Activated CD8-positive, alpha-beta memory T cell treated with anti-CD3 and anti-CD28 coated beads for 4 hours (primary cell): ENCODE results near the gene IL22.
A peak's percentile ranks its signal among the peaks of the same experiment; 100 is the strongest.
"Not testable (repeated sequence)": the region's sequence is repeated elsewhere in the genome, so short reads cannot be mapped to it uniquely, and the experiment has no call there.

Experiments used
- DNase-seq, 2 donors: peaks; one replicate each; pipeline ENCODE4 v3.0.0-alpha.2; 2020; ENCODE audit warnings: low read depth in 2 of 2

IL22 gene

GRCh38 chr12:68229956-68230355 is 23.4 kb downstream of the IL22 start:
- no peak for DNase-seq

GRCh38 chr12:68227356-68227755 is 26.0 kb downstream of the IL22 start:
- DNase-seq = no peak

DNA sequence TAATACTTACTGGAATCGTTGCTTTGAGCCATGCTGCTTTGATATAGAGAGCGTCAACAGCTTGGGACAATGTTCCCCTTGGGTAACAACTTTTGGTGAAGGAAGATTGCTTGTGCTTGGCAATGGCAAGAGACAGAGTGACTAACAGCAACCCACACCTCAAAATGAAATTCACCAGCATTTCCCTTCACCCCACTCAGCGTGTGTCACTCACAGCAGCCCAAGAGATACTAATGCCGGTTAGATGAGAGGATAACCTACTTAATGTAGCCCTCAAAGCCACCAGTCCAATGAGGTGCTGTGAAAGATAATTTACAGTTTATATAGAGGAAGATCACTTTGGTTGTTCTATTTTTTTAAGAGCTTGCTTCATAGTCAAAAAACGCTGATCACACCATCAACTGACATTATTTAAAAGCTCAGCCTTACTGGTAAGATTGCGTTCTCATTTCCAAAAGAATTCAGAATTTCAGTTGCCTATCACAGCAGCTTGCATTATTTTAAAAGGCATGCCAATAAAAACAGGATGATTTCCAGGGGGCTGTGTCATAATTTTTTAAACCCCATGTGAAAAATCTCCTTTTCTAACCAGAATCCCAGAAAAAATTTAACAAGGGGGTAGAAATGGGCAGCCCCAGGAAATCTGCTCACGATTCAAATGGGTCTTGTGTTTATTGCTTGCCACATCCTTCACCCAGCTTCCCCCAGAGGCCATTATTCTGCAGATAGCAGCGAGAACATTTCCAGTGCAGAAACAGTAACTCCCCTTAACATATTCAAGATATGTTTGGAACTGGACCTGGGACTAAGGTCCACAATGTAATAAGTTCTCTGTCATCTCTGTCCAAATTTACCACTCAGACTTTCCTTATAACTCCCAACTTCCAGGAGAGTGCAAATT is 27.6 kb downstream of the IL22 start, which contains the start of gene IL26:
IL26 (minus strand) TSS at position 235 of the 901 bp plus-strand sequence; CDS start at position 181, 54 bp downstream.
- no peak for DNase-seq

DNA sequence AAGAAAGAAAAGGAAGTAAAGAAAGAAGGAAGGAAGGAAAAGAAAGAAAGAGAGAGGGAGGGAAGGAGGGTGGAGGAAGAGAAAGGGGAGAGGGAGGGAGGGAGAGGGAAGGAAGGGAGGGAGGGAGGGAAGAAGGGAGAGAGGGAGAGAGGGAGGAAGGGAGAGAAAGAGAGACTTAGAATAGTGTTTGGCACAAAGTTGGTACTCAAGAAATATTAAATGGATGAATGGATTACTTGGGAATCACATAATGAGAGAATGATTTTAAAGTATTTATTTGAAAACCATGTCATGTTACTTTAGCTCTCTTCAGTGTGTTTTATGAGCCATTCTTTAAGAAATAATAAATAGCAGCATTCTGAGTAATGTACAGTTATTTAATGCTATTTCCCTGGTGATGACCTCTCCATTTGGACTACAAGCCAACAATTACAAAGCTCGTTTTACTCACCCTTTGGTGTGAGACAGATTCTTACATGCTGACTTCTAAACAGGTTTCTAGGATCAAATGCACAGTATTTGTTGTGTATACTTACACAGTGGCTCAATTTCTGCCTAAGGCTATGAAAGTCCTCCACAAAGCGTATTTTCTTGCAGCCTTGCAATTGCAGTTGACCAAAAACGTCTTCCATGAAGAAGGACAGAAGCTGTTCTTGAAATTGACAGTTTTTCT is 28.7 kb downstream of the IL22 start:
- DNase-seq = no peak

GRCh38 chr12:68223067-68223747 is 30.2 kb downstream of the IL22 start:
- peak; percentile 37 to 44 for DNase-seq

GRCh38 chr12:68222326-68222725 is 31.1 kb downstream of the IL22 start:
- DNase-seq = no peak

DNA sequence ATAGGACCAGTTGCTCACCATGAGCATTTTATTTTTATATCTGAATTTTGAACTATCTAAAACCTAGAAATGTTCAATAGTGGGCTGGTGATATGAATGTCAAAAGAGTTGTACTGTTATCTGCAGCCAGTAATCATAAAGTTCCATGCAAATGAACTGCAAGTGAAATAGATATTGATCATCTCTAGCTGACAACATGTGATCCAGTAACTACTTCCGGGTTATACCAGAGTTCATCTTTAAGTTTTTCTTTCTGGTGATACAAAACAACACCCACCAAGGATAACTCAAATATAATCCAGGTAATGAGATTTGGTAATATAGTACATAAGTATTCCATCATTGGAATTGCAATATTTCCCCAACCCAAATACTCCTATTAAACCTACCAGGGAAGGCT is 31.9 kb downstream of the IL22 start:
- DNase-seq = no peak

- no peak for DNase-seq
Observed at GRCh38 chr12:68210875-68211274, 42.5 kb downstream of the IL22 start.

DNA sequence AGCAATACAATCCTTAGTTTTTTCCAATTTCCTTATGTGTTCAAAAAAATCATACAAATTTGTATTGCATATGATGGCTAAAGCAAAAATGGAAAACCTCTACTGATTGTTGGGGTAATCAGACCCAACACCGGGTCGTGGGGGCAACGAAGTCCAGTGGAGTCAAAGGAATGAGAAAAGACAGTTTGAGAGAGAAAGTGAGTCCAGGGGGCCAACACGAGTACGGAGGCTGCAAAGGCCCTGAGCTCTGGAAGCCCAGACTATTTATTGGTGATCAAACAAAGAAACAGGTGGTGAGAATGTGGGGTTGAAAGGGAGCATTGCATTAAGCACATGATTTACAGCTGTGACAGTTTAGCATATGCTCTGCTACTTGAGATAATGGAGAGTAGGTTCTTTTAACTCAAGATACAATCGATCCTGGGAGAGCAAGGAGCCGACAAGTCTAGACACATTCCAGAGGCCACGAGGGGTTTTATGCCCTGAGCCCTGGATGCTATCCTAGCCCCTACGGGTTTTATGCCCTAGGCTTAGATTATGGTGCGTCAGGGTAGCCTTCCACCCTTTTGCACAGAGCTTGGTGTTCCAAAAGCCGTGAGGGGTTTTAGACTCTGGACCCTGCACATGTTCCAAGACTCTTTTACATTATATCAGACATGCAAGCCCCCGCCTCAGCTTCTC is 44.2 kb downstream of the IL22 start:
- not testable (repeated sequence) for DNase-seq

DNA sequence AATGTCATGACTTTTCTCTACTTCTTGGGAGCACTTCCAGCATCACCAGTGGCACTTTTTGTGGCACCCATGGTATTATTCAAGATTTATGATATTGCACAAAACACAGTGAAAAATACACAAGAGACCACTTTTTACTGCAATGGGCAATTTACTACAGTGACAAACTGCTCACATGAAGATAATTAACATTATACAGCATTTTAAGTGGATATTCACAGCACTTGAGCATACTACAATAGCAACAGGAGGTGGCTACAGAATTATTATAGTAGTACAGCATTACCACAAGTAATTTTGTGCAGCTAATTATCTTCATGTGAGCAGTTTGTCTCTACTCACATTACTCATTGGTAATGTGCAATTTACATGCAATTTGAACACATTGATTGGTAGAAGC is 46.1 kb downstream of the IL22 start:
- DNase-seq = no peak

GRCh38 chr12:68206446-68206845 is 47.0 kb downstream of the IL22 start:
- no peak for DNase-seq

GRCh38 chr12:68203460-68203875 is 49.9 kb downstream of the IL22 start:
- DNase-seq = no peak

DNA sequence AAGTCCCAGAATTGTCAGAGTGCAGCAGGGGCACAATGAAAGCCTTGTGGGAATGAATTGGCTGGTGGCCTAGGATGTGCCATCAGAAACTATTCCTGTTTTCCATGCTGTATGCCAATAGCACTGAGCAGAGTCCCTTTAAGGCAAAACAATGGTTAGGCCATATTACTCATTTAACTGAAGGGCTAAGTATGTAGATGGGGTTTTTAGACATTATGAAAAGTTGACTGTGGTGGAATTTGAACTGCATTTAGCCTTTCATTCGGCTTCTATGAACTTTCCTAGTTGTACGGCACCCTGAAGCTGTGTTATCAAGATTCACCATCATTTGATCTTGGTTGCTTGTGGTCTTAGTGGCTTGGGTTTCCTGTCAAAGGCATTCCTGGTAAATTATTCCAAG is 52.5 kb downstream of the IL22 start:
- no peak for DNase-seq

DNA sequence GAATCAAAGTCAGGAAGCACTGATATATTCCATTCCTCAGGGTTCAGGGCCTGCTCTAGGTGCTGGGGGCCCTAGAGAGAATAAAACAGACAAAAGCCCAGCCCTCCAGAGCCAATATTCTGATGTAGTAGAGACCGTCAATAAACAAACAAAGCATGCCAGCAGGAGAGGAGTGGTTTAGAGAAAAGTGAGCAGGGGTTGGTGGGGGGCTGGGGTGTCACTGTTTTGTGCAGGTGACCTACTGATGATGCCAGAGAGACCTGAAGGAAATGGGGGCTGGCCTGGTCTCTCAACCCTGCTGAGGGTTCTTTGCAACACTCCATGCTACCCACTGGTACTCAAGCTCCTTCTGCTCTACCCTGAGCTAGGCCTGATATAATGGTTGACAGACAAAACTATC is 54.3 kb downstream of the IL22 start:
- DNase-seq = no peak

- no peak for DNase-seq
Observed at GRCh38 chr12:68198507-68199086, 54.8 kb downstream of the IL22 start.
